ENCODE data around the gene PTPN13.

Gene PTPN13

GRCh38 chr4:86557526-86557925 is 36.6 kb upstream of the PTPN13 start:
- DNase-seq (ENCODE audit: extremely low read depth, low read depth), result no peak
- no peak for TF ChIP-seq CTCF (IDR thresholded peaks at IDR 0.05; ENCODE audit: low read depth, low read length)

DNA sequence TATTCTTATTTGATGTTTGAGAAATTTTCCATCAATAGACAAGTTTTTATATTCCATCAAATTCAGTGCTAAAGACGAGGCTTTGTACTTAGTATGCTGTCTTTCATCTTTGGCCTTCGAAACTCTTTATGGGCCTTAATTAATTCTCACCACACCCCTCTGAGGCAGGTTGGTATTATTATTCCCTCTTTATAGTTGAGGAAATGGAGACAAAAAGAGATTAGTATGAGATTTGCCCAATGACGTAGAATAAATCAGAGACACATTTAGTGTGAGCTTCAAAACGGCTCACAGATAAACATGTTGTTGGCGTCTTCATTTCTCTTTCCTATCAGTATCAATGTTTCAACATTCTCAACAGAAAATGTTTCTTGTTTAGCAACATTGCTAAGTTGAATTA is 35.9 kb upstream of the PTPN13 start:
- DNase-seq (ENCODE audit: extremely low read depth, low read depth), result no peak
- no peak for TF ChIP-seq CTCF (IDR thresholded peaks at IDR 0.05; ENCODE audit: low read depth, low read length)

DNA sequence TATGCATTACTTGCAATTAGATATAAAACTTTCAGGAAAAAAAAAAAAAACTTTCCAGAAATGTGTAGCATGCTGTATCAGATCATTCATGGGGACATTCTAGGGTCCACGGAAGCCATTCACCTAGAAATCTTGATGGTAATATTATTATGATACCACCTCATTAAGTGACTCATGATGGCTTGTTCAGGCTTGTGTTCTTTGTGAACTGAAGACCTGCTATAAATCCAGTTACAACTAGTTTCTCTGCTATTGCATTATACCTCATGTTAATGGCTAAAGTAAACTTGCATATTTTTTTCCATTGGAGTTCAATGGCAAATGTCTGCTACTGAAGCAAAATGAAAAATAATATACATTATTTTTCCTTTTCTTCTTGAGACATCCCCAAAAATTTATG is 35.3 kb upstream of the PTPN13 start:
- TF ChIP-seq CTCF (IDR thresholded peaks at IDR 0.05; ENCODE audit: low read depth, low read length), result no peak
- no peak for DNase-seq (ENCODE audit: extremely low read depth, low read depth)

DNA sequence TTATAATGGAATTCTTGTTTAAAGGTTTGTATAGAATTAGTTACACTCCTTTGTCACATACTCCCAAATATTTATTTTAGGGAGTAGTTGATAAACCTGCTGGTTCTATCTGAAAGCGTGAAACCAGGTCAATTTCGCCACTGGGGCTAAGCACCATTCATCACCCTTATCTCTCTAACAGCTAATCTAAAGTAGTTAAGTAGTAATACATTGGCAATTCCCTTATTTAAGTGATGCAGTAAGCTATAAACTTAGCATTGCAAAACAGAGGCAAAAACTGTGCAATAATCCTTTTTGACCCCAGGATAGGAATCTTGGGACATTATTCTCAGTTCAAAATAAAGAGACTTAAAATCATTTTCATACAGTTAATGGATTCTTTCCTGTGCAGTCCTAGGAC is 33.7 kb upstream of the PTPN13 start:
- TF ChIP-seq CTCF (IDR thresholded peaks at IDR 0.05; ENCODE audit: low read depth, low read length), result no peak

DNA sequence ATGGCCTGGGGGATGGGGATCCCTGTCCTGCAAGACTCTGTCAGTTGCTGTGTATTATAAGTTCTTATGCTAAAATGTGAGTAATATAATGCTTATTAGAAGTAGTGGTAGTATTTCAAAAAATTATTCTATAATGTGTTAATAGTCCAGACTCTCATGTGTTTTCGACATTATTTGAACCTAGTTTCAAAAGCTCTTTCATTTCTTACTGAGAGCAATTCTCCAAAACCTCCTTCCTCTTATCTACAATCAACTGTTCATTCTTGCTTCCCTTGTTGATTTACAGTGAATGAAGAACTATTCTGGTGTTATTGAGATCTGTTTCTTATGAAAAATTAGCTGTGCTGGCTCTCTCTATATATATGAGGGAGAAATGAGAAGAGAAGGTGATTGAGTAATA is 32.9 kb upstream of the PTPN13 start:
- TF ChIP-seq CTCF (IDR thresholded peaks at IDR 0.05; ENCODE audit: low read depth, low read length), result no peak
- DNase-seq (ENCODE audit: extremely low read depth, low read depth), result no peak

More for the DNA sequence above, 33.7 kb upstream of the PTPN13 start:
- DNase-seq (ENCODE audit: extremely low read depth, low read depth), result no peak

DNA sequence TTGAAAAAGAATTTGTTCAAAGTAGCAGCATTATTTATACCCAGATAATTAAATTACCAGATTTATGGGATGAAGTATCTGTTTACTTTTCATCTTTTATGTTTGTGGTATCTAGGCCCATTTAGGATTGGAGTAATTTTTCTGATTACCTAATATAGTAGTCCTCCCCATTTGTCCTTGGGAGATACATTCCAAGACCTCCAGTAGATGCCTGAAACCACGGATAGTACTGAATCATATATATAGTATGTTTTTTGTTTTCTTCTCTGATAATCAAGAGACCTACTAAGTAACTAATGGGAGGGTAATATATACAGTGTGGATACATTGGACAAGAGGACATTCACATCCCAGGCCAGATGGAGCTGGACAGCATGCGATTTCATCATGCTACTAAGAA is 30.7 kb upstream of the PTPN13 start:
- no peak for DNase-seq (ENCODE audit: extremely low read depth, low read depth)
- no peak for TF ChIP-seq CTCF (IDR thresholded peaks at IDR 0.05; ENCODE audit: low read depth, low read length)

- no peak for TF ChIP-seq CTCF (IDR thresholded peaks at IDR 0.05; ENCODE audit: low read depth, low read length)
- no peak for DNase-seq (ENCODE audit: extremely low read depth, low read depth)
These were observed 29.3 kb upstream of the PTPN13 start for GRCh38 chr4:86564795-86565194.
